HG02678 (cell line): ENCODE data around the gene OR13H1.
"Not testable (repeated sequence)": the region's sequence is repeated elsewhere in the genome, so short reads cannot be mapped to it uniquely, and the experiment has no call there.

ENCODE experiments used
- ATAC-seq: cut with Tn5 transposase; IDR thresholded peaks from one replicate; pipeline ENCODE4 v1.9.1; 2021; ENCODE audit warnings: mild to moderate bottlenecking, moderate library complexity; ENCODE audit not compliant: unreplicated experiment

The OR13H1 gene, protein sequence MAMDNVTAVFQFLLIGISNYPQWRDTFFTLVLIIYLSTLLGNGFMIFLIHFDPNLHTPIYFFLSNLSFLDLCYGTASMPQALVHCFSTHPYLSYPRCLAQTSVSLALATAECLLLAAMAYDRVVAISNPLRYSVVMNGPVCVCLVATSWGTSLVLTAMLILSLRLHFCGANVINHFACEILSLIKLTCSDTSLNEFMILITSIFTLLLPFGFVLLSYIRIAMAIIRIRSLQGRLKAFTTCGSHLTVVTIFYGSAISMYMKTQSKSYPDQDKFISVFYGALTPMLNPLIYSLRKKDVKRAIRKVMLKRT

GRCh38 chrX:131543774-131544173, at the start of gene OR13H1:
OR13H1 (plus strand) TSS chrX:131544074; CDS start chrX:131544074, 0 bp downstream.
- ATAC-seq, result no peak

DNA sequence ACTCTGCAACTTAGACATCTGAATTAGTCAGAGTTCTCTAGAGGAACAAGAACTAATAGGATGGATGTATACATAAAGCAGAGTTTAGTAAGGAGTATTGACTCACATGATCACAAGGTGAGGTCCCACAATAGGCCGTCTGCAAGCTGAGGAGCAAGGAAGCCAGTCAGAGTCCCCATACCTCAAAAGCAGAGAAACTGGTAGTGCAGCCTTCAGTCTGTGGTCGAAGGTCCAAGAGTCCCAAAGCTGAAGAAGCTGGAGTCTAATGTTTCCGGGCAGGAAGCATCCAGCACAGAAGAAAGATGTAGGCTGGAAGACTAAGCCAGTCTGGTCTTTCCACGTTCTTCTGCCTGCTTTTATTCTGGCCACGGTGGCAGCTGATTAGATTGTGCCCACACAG, 42.3 kb upstream of the OR13H1 start:
- not testable (repeated sequence) for ATAC-seq

- no peak for ATAC-seq
Observed at GRCh38 chrX:131513159-131513914, 30.5 kb upstream of the OR13H1 start.

GRCh38 chrX:131521824-131522223, 22.1 kb upstream of the OR13H1 start:
- ATAC-seq, result no peak

DNA sequence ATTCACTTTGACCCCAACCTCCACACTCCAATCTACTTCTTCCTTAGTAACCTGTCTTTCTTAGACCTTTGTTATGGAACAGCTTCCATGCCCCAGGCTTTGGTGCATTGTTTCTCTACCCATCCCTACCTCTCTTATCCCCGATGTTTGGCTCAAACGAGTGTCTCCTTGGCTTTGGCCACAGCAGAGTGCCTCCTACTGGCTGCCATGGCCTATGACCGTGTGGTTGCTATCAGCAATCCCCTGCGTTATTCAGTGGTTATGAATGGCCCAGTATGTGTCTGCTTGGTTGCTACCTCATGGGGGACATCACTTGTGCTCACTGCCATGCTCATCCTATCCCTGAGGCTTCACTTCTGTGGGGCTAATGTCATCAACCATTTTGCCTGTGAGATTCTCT, 344 bp downstream of the OR13H1 start:
- ATAC-seq, result no peak

GRCh38 chrX:131549011-131549410, 5.1 kb downstream of the OR13H1 start:
- ATAC-seq, result no peak

- ATAC-seq, result not testable (repeated sequence)
Observed at GRCh38 chrX:131552453-131552852, 8.6 kb downstream of the OR13H1 start.

GRCh38 chrX:131558562-131558961, 14.7 kb downstream of the OR13H1 start:
- ATAC-seq, result no peak

- no peak for ATAC-seq
Observed at GRCh38 chrX:131564553-131565229, 20.8 kb downstream of the OR13H1 start.

- no peak for ATAC-seq
Observed at GRCh38 chrX:131565909-131566308, 22.0 kb downstream of the OR13H1 start.

DNA sequence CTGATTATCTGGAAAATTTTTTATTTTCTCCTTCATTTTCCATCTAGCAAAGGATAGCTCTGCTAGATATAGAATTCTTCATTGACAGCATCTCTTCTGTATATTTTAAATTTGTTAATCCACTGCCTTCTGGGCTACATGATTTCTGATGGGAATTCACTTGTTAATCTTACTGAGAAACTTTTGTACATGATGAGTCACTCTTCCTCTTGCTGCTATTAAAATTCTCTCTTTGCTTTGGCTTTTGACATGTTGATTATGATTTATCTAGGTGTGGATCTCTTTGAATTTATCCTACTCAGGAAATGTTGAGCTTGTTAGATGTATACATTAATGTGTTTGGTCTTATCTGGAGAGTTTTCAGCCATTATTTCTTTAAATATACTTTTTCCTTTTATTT, 27.5 kb downstream of the OR13H1 start:
- ATAC-seq, result no peak

DNA sequence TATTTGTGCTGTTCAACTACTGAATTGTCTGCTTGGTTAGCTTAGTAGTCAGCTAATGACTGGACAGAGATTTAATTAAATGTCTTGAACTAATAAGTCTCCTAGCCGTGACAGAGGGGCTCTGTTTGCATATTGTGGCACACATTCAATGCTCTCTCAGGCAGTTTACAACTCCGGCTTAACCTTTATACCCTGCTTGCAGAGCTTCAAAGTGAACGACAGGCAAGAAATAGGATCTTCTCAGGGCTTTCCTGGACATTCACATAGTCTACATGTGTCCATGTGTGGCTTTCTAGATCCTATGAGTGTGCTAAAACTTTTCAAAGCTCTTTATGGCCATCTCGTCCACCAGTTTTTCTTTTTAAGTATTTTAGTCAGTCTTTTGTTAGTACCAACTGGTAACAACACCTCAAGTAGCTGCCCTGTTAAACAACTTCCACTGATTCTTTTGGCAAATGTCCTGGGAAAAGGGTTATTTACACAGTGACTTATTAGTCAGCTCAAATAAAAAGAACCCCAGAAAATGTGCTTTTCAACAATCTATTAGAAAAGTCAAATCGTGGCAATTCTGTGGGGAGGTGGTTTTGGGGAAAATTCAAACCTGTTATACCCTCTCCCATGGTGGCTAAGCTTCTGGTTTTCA, 28.6 kb downstream of the OR13H1 start:
- ATAC-seq, result no peak

GRCh38 chrX:131577413-131577812, 33.5 kb downstream of the OR13H1 start:
- no peak for ATAC-seq

- ATAC-seq, result no peak
Observed at GRCh38 chrX:131577999-131578734, 34.3 kb downstream of the OR13H1 start.

DNA sequence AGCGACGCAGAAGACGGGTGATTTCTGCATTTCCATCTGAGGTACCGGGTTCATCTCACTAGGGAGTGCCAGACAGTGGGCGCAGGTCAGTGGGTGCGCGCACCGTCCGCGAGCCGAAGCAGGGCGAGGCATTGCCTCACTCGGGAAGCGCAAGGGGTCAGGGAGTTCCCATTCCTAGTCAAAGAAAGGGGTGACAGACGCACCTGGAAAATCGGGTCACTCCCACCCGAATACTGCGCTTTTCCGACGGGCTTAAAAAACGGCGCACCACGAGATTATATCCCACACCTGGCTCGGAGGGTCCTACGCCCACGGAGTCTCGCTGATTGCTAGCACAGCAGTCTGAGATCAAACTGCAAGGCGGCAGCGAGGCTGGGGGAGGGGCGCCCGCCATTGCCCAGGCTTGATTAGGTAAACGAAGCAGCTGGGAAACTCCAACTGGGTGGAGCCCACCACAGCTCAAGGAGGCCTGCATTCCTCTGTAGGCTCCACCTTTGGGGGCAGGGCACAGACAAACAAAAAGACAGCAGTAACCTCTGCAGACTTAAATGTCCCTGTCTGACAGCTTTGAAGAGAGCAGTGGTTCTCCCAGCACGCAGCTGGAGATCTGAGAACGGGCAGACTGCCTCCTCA, 35.0 kb downstream of the OR13H1 start:
- not testable (repeated sequence) for ATAC-seq

GRCh38 chrX:131588995-131589394, 45.1 kb downstream of the OR13H1 start:
- no peak for ATAC-seq
